GM12878 (cell line): ENCODE measurements around the gene HIF1AN. TPM values are rescaled to one million over a fixed set of nuclear protein-coding genes. Genes with fewer than 3 reads are reported as not detected.

ENCODE experiments used
- ATAC-seq: fragments of 200-7000 bp; cut with Tn5 transposase; 3 replicates; pipeline ENCODE4 v1.9.1; 2020; ENCODE audit warnings: mild to moderate bottlenecking, moderate library complexity
- BruUV-seq: library from RNA; stranded (reverse); fragments of 400-500 nt; replicated peaks from 2 replicates; lab custom pipeline; 2021; lab: Mats Ljungman, UMichigan
- CTCF ChIA-PET: fragments of 300-600 bp; sonication (Branson Sonifier 250); formaldehyde crosslinking; extraction: SDS; loops from one replicate; lab custom pipeline; 2021; ENCODE audit warnings: inconsistent platforms; lab: Yijun Ruan, JAX
- POLR2A ChIA-PET: fragments of 350-600 bp; formaldehyde crosslinking; extraction: SDS; loops from one replicate; lab custom pipeline; 2021; ENCODE audit warnings: inconsistent platforms; lab: Charles Lee
- RAD21 ChIA-PET: fragments of 300-600 bp; sonication (Branson Sonifier 250); formaldehyde crosslinking; loops from one replicate; lab custom pipeline; 2023; ENCODE audit warnings: antibody characterized with exemption; ENCODE audit not compliant: unreplicated experiment; lab: Charles Lee
- SMC1A ChIA-PET: fragments of 300-600 bp; sonication (Branson Sonifier 250); formaldehyde crosslinking; loops from one replicate; lab custom pipeline; 2023; ENCODE audit not compliant: unreplicated experiment, uncharacterized antibody; lab: Charles Lee
- DNase-seq: peaks from one replicate; pipeline ENCODE4 v3.0.0-alpha.2; 2011; ENCODE audit warnings: low read depth, low spot score
- FAIRE-seq: peaks from 3 replicates; lab custom pipeline; 2011; peaks lifted over from hg19 to GRCh38; lab: Jason Lieb, UNC
- H2AFZ ChIP-seq: 2 replicates; pipeline ENCODE4 v1.6.0; 2011; ENCODE audit warnings: low read depth, low read length, control low read depth; ENCODE audit not compliant: control insufficient read depth
- H3K27ac ChIP-seq: 2 replicates; pipeline ENCODE4 v1.5.1; 2011; ENCODE audit warnings: control low read depth; ENCODE audit not compliant: control insufficient read depth, insufficient read depth
- H3K27me3 ChIP-seq, 2 experiments: replicated peaks in 1 of 2; 2 replicates each; pipeline versions ENCODE4 v1.6.0 to v1.6.1; 2011; ENCODE audit warnings: low read length in 1 of 2; ENCODE audit not compliant: control insufficient read depth in 2 of 2, insufficient read depth in 2 of 2
- H3K36me3 ChIP-seq, 2 experiments: 2 replicates each; pipeline ENCODE4 v1.5.1; 2011; ENCODE audit warnings: low read length in 1 of 2; ENCODE audit not compliant: control insufficient read depth in 2 of 2, insufficient read depth in 2 of 2
- H3K4me1 ChIP-seq: 2 replicates; pipeline ENCODE4 v1.6.1; 2011; ENCODE audit warnings: mild to moderate bottlenecking, low read length, moderate library complexity, mixed read lengths; ENCODE audit not compliant: control insufficient read depth, insufficient read depth
- H3K4me2 ChIP-seq: 2 replicates; pipeline ENCODE4 v1.6.0; 2011; ENCODE audit warnings: control low read depth; ENCODE audit not compliant: control insufficient read depth, insufficient read depth
- H3K4me3 ChIP-seq: fragments of 200-600 bp; sonication (generic); 2 replicates; pipeline ENCODE4 v1.5.1; 2016
- H3K79me2 ChIP-seq: 2 replicates; pipeline ENCODE4 v1.6.0; 2011; ENCODE audit warnings: low read length; ENCODE audit not compliant: control insufficient read depth, insufficient read depth
- H3K9ac ChIP-seq: 2 replicates; pipeline ENCODE4 v1.8.0; 2011; ENCODE audit warnings: low read length, control low read depth, mixed read lengths; ENCODE audit not compliant: control insufficient read depth, insufficient read depth
- H3K9me3 ChIP-seq: replicated peaks from 3 replicates; pipeline ENCODE4 v1.5.1; 2011; ENCODE audit warnings: mild to moderate bottlenecking, low read length; ENCODE audit not compliant: control insufficient read depth, insufficient read depth
- H4K20me1 ChIP-seq: 2 replicates; pipeline ENCODE4 v1.6.0; 2011; ENCODE audit not compliant: control insufficient read depth, insufficient read depth
- HDAC2 ChIP-seq: fragments of 200-600 bp; sonication (generic); IDR thresholded peaks from 2 replicates; pipeline ENCODE4 v1.6.1; 2017
- HDAC6 ChIP-seq: fragments of 200-600 bp; sonication (generic); IDR thresholded peaks from one replicate; pipeline ENCODE4 v1.8.0; 2017; ENCODE audit warnings: antibody characterized with exemption; ENCODE audit not compliant: unreplicated experiment
- IRF4 ChIP-seq: IDR thresholded peaks from 2 replicates; pipeline ENCODE4 v1.6.1; 2011; ENCODE audit warnings: low read depth, low read length
- JUNB ChIP-seq: IDR thresholded peaks from 2 replicates; pipeline ENCODE4 v1.6.1; 2016; ENCODE audit warnings: antibody characterized with exemption, mild to moderate bottlenecking
- POLR2AphosphoS2 ChIP-seq: IDR thresholded peaks from 2 replicates; pipeline ENCODE4 v1.6.1; 2011; ENCODE audit warnings: low read depth, mild to moderate bottlenecking, low read length, improper control_type of control experiment, moderate library complexity
- YY1 ChIP-seq: IDR thresholded peaks from 2 replicates; pipeline ENCODE4 v1.6.1; 2011; ENCODE audit warnings: low read depth, mild to moderate bottlenecking, low read length
- ZNF384 ChIP-seq: IDR thresholded peaks from 2 replicates; pipeline ENCODE4 v1.6.1; 2012; ENCODE audit warnings: low read depth, mild to moderate bottlenecking, low read length, improper control_type of control experiment, borderline replicate concordance
- ZZZ3 ChIP-seq: IDR thresholded peaks from 2 replicates; pipeline ENCODE4 v1.6.1; 2011; ENCODE audit warnings: low read depth; ENCODE audit not compliant: control insufficient read depth, insufficient read length
- WGBS: methylation state at CpG from one replicate; pipeline ENCODE4 v1.1.6; 2016; ENCODE audit warnings: low lambda C conversion rate; ENCODE audit not compliant: insufficient replicate concordance, insufficient coverage; ENCODE audit errors: missing lambda C conversion rate; 5-methylcytosine and 5-hydroxymethylcytosine counted together
- in situ Hi-C: fragments of 300-500 bp; cut with MboI; formaldehyde crosslinking; loops from 9 replicates; pipeline ENCODE4 v1.14.3; 2018; ENCODE audit warnings: mixed read lengths
- intact Hi-C: fragments of 100-400 bp; cut with micrococcal nuclease; formaldehyde crosslinking; loops from one replicate; pipeline ENCODE4 v1.14.2; 2022; ENCODE audit not compliant: unreplicated experiment
- polyA plus RNA-seq, 11 experiments: library from polyadenylated mRNA; depleted of rRNA in 4 of 11; unstranded in 6 of 11; stranded (reverse) in 5 of 11; fragments of >200 nt; fragmentation: Nextera tagmentation in 4 of 11; fragmentation: Illumina TruSeq in 1 of 11; extraction: Ambion mirVana in 4 of 11; extraction: Trizol in 1 of 11; gene quantifications; 1 replicate in 1 of 11; 2 replicates in 10 of 11; pipeline versions ENCODE4 v1.2.1 to v1.2.3, GENCODE V29; 2011 to 2016; ENCODE audit warnings: inconsistent platforms in 2 of 11, missing spikeins in 2 of 11, low read depth in 1 of 11
- total RNA-seq, 4 experiments: library from RNA; depleted of rRNA in 3 of 4; stranded (reverse); fragments of >200 nt in 3 of 4; fragmentation: Illumina TruSeq in 1 of 4; extraction: Trizol in 1 of 4; gene quantifications; 2 replicates each; pipeline versions ENCODE4 v1.2.1 to v1.2.3, GENCODE V29; 2013 to 2021
- TF ChIP-seq, protein P1 (sequence below): fragments of 450-650 bp; formaldehyde crosslinking; IDR thresholded peaks from 2 replicates; pipeline ENCODE4 v1.4.0; 2020; ENCODE audit warnings: mild to moderate bottlenecking, moderate library complexity
- TF ChIP-seq, protein P2 (sequence below): fragments of 150-350 bp; IDR thresholded peaks from 2 replicates; pipeline ENCODE4 v1.6.1; 2014; ENCODE audit warnings: mild to moderate bottlenecking, low read depth, low read length
- TF ChIP-seq, protein P3 (sequence below): fragments of 450-650 bp; IDR thresholded peaks from 2 replicates; pipeline ENCODE4 v1.6.1; 2016; ENCODE audit warnings: mild to moderate bottlenecking
- TF ChIP-seq, protein P4 (sequence below): fragments of 450-650 bp; IDR thresholded peaks from 2 replicates; pipeline ENCODE4 v1.6.1; 2017; ENCODE audit warnings: antibody characterized with exemption, mild to moderate bottlenecking, moderate library complexity

Gene HIF1AN
- total and polyA plus RNA-seq, 10 of the 15 experiments (the other 5 are each of a cell fraction or from before 2014, with no cell fraction given), result 1.9 to 37.2 (median 15.2) TPM

DNA sequence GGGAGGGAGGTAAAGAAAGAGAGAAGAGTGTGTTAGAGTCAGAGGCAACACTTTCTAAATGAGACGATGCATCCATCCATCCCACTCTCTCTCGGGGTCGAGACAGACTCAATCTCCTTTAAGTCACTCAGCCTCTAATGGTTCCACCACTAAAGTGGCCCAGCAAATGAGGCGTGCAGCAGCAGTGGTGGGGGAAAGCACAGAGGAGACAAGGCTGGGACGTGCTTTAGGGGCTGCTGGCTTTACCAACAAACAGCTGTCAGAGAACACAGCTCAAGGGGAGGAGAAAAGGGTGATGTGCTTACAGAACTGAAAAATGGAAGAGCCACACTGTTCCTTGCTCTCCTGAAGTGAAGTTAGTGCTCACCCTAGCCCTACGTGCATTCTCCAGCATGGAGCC is 11.5 kb upstream of the HIF1AN start:
- ATAC-seq, result no peak
- BruUV-seq, result no TSS peak
- no peak for TF ChIP-seq HDAC6
- TF ChIP-seq, protein P1, sequence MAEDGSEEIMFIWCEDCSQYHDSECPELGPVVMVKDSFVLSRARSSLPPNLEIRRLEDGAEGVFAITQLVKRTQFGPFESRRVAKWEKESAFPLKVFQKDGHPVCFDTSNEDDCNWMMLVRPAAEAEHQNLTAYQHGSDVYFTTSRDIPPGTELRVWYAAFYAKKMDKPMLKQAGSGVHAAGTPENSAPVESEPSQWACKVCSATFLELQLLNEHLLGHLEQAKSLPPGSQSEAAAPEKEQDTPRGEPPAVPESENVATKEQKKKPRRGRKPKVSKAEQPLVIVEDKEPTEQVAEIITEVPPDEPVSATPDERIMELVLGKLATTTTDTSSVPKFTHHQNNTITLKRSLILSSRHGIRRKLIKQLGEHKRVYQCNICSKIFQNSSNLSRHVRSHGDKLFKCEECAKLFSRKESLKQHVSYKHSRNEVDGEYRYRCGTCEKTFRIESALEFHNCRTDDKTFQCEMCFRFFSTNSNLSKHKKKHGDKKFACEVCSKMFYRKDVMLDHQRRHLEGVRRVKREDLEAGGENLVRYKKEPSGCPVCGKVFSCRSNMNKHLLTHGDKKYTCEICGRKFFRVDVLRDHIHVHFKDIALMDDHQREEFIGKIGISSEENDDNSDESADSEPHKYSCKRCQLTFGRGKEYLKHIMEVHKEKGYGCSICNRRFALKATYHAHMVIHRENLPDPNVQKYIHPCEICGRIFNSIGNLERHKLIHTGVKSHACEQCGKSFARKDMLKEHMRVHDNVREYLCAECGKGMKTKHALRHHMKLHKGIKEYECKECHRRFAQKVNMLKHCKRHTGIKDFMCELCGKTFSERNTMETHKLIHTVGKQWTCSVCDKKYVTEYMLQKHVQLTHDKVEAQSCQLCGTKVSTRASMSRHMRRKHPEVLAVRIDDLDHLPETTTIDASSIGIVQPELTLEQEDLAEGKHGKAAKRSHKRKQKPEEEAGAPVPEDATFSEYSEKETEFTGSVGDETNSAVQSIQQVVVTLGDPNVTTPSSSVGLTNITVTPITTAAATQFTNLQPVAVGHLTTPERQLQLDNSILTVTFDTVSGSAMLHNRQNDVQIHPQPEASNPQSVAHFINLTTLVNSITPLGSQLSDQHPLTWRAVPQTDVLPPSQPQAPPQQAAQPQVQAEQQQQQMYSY (CRISPR knock-in tag), result no peak
- TF ChIP-seq IRF4, result no peak
- TF ChIP-seq HDAC2, result no peak
- TF ChIP-seq JUNB, result no peak
- no peak for TF ChIP-seq YY1
- no peak for TF ChIP-seq POLR2AphosphoS2
- TF ChIP-seq ZZZ3, result no peak
- no peak for TF ChIP-seq ZNF384
- TF ChIP-seq, protein P2, sequence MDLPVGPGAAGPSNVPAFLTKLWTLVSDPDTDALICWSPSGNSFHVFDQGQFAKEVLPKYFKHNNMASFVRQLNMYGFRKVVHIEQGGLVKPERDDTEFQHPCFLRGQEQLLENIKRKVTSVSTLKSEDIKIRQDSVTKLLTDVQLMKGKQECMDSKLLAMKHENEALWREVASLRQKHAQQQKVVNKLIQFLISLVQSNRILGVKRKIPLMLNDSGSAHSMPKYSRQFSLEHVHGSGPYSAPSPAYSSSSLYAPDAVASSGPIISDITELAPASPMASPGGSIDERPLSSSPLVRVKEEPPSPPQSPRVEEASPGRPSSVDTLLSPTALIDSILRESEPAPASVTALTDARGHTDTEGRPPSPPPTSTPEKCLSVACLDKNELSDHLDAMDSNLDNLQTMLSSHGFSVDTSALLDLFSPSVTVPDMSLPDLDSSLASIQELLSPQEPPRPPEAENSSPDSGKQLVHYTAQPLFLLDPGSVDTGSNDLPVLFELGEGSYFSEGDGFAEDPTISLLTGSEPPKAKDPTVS, result no peak
- TF ChIP-seq, protein P3, sequence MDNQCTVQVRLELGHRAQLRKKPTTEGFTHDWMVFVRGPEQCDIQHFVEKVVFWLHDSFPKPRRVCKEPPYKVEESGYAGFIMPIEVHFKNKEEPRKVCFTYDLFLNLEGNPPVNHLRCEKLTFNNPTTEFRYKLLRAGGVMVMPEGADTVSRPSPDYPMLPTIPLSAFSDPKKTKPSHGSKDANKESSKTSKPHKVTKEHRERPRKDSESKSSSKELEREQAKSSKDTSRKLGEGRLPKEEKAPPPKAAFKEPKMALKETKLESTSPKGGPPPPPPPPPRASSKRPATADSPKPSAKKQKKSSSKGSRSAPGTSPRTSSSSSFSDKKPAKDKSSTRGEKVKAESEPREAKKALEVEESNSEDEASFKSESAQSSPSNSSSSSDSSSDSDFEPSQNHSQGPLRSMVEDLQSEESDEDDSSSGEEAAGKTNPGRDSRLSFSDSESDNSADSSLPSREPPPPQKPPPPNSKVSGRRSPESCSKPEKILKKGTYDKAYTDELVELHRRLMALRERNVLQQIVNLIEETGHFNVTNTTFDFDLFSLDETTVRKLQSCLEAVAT, result no peak
- TF ChIP-seq, protein P4, sequence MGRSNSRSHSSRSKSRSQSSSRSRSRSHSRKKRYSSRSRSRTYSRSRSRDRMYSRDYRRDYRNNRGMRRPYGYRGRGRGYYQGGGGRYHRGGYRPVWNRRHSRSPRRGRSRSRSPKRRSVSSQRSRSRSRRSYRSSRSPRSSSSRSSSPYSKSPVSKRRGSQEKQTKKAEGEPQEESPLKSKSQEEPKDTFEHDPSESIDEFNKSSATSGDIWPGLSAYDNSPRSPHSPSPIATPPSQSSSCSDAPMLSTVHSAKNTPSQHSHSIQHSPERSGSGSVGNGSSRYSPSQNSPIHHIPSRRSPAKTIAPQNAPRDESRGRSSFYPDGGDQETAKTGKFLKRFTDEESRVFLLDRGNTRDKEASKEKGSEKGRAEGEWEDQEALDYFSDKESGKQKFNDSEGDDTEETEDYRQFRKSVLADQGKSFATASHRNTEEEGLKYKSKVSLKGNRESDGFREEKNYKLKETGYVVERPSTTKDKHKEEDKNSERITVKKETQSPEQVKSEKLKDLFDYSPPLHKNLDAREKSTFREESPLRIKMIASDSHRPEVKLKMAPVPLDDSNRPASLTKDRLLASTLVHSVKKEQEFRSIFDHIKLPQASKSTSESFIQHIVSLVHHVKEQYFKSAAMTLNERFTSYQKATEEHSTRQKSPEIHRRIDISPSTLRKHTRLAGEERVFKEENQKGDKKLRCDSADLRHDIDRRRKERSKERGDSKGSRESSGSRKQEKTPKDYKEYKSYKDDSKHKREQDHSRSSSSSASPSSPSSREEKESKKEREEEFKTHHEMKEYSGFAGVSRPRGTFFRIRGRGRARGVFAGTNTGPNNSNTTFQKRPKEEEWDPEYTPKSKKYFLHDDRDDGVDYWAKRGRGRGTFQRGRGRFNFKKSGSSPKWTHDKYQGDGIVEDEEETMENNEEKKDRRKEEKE, result no peak
- H3K27me3 ChIP-seq, result no peaks in the 10 kb centered on the region
- H3K27ac ChIP-seq, result no peak overlapping the region
- H3K36me3 ChIP-seq, result peaks cover 9 to 28% of the 10 kb centered on the region in 2 experiments
- H3K9ac ChIP-seq, result no peak overlapping the region
- no peaks in the 10 kb centered on the region for H3K9me3 ChIP-seq
- POLR2A ChIA-PET, result no interaction called here
- CTCF ChIA-PET, result interaction anchor here (0.8 to 1.1 kb wide), 2 partner anchors 16 to 33 kb away, joined by 3 to 8 read pairs; no protein-coding TSS in a partner anchor
- H3K4me2 ChIP-seq, result no peak overlapping the region
- 81% methylated on average over 6 of the region's 6 CpGs for WGBS
- FAIRE-seq, result no peak
- no peaks in the 10 kb centered on the region for H4K20me1 ChIP-seq
- H2AFZ ChIP-seq, result no peak overlapping the region
- H3K4me1 ChIP-seq, result no peaks in the 10 kb centered on the region
- in situ Hi-C loops, result no loop called here
- H3K79me2 ChIP-seq, result peaks cover 26% of the 10 kb centered on the region
- no peak for DNase-seq
- RAD21 ChIA-PET, result no interaction called here
- SMC1A ChIA-PET, result no interaction called here
- intact Hi-C loops, result no loop called here
- no peak overlapping the region for H3K4me3 ChIP-seq
